GM19043 (cell line): ENCODE results near the gene FAF1.
"Not testable (repeated sequence)": the region's sequence is repeated elsewhere in the genome, so short reads cannot be mapped to it uniquely, and the experiment has no call there.

Experiments
- ATAC-seq: cut with Tn5 transposase; IDR thresholded peaks from one replicate; pipeline ENCODE4 v1.9.1; 2021; ENCODE audit warnings: low read depth; ENCODE audit not compliant: unreplicated experiment

The FAF1 gene

GRCh38 chr1:50808296-50808695, 151.8 kb downstream of the FAF1 start:
- ATAC-seq: no peak

GRCh38 chr1:50796272-50796671, 163.8 kb downstream of the FAF1 start:
- no peak for ATAC-seq

GRCh38 chr1:50793521-50793920, 166.5 kb downstream of the FAF1 start:
- no peak for ATAC-seq

GRCh38 chr1:50787266-50787665, 172.8 kb downstream of the FAF1 start:
- no peak for ATAC-seq

GRCh38 chr1:50783286-50783685, 176.8 kb downstream of the FAF1 start:
- ATAC-seq: no peak

- ATAC-seq: no peak
These were observed 179.3 kb downstream of the FAF1 start for GRCh38 chr1:50780797-50781196.

GRCh38 chr1:50779801-50780200, 180.3 kb downstream of the FAF1 start:
- ATAC-seq: no peak

GRCh38 chr1:50775740-50776139, 184.3 kb downstream of the FAF1 start:
- no peak for ATAC-seq

GRCh38 chr1:50774759-50775351, 185.2 kb downstream of the FAF1 start:
- no peak for ATAC-seq

- ATAC-seq: no peak
These were observed 193.4 kb downstream of the FAF1 start for GRCh38 chr1:50766688-50767087.

- ATAC-seq: not testable (repeated sequence)
These were observed 203.5 kb downstream of the FAF1 start for GRCh38 chr1:50756543-50756942.

- not testable (repeated sequence) for ATAC-seq
These were observed 205.3 kb downstream of the FAF1 start for GRCh38 chr1:50754764-50755163.

GRCh38 chr1:50750021-50750619, 209.9 kb downstream of the FAF1 start:
- ATAC-seq: no peak

GRCh38 chr1:50747394-50747793, 212.7 kb downstream of the FAF1 start:
- no peak for ATAC-seq

GRCh38 chr1:50742523-50742922, 217.5 kb downstream of the FAF1 start:
- ATAC-seq: no peak

- ATAC-seq: no peak
These were observed 220.9 kb downstream of the FAF1 start for GRCh38 chr1:50739125-50739524.

GRCh38 chr1:50735443-50735842, 224.6 kb downstream of the FAF1 start:
- ATAC-seq: no peak

GRCh38 chr1:50727578-50727977, 232.5 kb downstream of the FAF1 start:
- not testable (repeated sequence) for ATAC-seq

- ATAC-seq: peak; percentile 76
These were observed 235.3 kb downstream of the FAF1 start for GRCh38 chr1:50724626-50725286.

- ATAC-seq: no peak
These were observed 239.5 kb downstream of the FAF1 start for GRCh38 chr1:50720457-50721053.

GRCh38 chr1:50719126-50719525, 240.9 kb downstream of the FAF1 start:
- ATAC-seq: no peak

- no peak for ATAC-seq
These were observed 242.7 kb downstream of the FAF1 start for GRCh38 chr1:50717327-50717726.
